ENCODE results near the gene HNRNPL. TPM values are rescaled to one million over a fixed set of nuclear protein-coding genes. Genes with fewer than 3 reads are reported as not detected.
"Not testable (repeated sequence)": the region's sequence is repeated elsewhere in the genome, so short reads cannot be mapped to it uniquely, and the experiment has no call there.

Gene HNRNPL
- polyA plus RNA-seq, 1 experiment, result 342 TPM

DNA sequence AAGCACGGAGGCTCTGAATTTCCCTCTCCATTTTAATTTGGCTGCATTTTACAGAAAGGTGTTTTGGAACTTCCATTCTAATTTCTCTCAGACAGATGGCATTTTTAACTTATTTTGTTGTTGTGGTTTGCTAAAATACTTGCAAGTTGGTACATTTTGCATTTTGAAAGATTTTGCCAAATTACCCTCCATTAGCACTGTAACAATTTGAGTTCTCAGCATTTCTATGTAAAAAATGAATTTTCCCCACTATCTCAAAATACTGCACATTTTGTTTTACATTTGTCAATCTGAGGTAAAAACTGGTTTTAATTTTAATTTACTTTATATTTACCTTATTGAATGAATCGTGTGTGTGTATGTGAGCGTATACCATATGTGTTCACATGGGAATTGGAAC is 7.0 kb upstream of the HNRNPL start:
- ChIA-PET POLR2A (no interaction called here), CTCF (interaction anchor here (0.7 to 2.6 kb wide), 2 partner anchors 13 to 26 kb away, joined by 4 to 13 read pairs; no protein-coding TSS in a partner anchor)
- Histone ChIP-seq H3K4me3 (ENCODE audit: low read depth, low read length) (no peak overlapping the region), H3K36me3 (ENCODE audit: control insufficient read depth, insufficient read depth, low read length) (no peaks in the 10 kb centered on the region), H3K27me3 (ENCODE audit: control insufficient read depth, insufficient read depth, low read length) (no peaks in the 10 kb centered on the region)
- no peak for DNase-seq (ENCODE audit: low read depth)
- TF ChIP-seq, protein P1, sequence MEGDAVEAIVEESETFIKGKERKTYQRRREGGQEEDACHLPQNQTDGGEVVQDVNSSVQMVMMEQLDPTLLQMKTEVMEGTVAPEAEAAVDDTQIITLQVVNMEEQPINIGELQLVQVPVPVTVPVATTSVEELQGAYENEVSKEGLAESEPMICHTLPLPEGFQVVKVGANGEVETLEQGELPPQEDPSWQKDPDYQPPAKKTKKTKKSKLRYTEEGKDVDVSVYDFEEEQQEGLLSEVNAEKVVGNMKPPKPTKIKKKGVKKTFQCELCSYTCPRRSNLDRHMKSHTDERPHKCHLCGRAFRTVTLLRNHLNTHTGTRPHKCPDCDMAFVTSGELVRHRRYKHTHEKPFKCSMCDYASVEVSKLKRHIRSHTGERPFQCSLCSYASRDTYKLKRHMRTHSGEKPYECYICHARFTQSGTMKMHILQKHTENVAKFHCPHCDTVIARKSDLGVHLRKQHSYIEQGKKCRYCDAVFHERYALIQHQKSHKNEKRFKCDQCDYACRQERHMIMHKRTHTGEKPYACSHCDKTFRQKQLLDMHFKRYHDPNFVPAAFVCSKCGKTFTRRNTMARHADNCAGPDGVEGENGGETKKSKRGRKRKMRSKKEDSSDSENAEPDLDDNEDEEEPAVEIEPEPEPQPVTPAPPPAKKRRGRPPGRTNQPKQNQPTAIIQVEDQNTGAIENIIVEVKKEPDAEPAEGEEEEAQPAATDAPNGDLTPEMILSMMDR (IDR thresholded peaks at IDR 0.05; ENCODE audit: insufficient read depth, low read depth, low read length), result no peak

DNA sequence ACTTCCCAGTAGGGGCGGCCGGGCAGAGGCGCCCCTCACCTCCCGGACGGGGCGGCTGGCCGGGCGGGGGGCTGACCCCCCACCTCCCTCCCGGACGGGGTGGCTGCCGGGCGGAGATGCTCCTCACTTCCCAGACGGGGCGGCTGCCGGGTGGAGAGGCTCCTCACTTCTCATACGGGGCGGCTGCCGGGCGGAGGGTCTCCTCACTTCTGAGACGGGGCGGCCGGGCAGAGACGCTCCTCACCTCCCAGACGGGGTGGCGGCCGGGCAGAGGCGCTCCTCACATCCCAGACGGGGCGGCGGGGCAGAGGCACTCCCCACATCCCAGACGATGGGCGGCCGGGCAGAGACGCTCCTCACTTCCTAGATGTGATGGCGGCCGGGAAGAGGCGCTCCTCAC is 6.0 kb upstream of the HNRNPL start:
- H3K36me3 ChIP-seq (ENCODE audit: control insufficient read depth, insufficient read depth, low read length); CTCF ChIA-PET; POLR2A ChIA-PET; DNase-seq (ENCODE audit: low read depth); H3K27me3 ChIP-seq (ENCODE audit: control insufficient read depth, insufficient read depth, low read length); H3K4me3 ChIP-seq (ENCODE audit: low read depth, low read length): not testable (repeated sequence)

DNA sequence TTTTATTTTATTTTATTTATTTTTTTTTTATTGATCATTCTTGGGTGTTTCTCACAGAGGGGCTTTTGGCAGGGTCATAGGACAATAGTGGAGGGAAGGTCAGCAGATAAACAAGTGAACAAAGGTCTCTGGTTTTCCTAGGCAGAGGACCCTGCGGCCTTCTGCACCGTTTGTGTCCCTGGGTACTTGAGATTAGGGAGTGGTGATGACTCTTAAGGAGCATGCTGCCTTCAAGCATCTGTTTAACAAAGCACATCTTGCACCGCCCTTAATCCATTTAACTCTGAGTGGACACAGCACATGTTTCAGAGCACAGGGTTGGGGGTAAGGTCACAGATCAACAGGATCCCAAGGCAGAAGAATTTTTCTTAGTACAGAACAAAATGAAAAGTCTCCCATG is 5.2 kb upstream of the HNRNPL start:
- H3K27me3 ChIP-seq (ENCODE audit: control insufficient read depth, insufficient read depth, low read length); H3K36me3 ChIP-seq (ENCODE audit: control insufficient read depth, insufficient read depth, low read length); CTCF ChIA-PET; POLR2A ChIA-PET; H3K4me3 ChIP-seq (ENCODE audit: low read depth, low read length); DNase-seq (ENCODE audit: low read depth): not testable (repeated sequence)

DNA sequence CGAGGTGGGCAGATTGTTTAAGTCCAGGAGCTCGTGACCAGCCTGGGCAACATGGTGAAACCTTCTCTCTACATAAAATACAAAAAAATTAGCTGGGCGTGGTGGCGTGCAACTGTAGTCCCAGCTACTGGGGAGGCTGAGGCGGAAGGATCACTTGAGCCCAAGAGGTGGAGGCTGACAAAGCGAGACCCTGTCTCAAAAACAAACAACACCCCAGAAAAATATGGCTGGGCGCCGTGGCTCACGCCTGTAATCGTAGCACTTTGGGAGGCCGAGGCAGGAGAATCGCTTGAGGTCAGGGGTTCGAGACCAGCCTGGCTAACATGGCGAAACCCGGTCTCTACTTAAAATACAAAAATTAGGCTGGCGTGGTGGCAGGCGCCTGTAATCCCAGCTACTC is 3.4 kb upstream of the HNRNPL start:
- TF ChIP-seq, protein P1 (IDR thresholded peaks at IDR 0.05; ENCODE audit: insufficient read depth, low read depth, low read length), result no peak
- ChIA-PET POLR2A (no interaction called here), CTCF (interaction anchor here (0.8 to 3.2 kb wide), 8 partner anchors 8 to 216 kb away, joined by 3 to 16 read pairs (median 5); partner anchors contain the start of genes MRPS12 and SARS2)
- DNase-seq (ENCODE audit: low read depth), result no peak
- Histone ChIP-seq H3K27me3 (ENCODE audit: control insufficient read depth, insufficient read depth, low read length) (no peaks in the 10 kb centered on the region), H3K36me3 (ENCODE audit: control insufficient read depth, insufficient read depth, low read length) (no peaks in the 10 kb centered on the region), H3K4me3 (ENCODE audit: low read depth, low read length) (peak overlapping the region; percentile 90)

DNA sequence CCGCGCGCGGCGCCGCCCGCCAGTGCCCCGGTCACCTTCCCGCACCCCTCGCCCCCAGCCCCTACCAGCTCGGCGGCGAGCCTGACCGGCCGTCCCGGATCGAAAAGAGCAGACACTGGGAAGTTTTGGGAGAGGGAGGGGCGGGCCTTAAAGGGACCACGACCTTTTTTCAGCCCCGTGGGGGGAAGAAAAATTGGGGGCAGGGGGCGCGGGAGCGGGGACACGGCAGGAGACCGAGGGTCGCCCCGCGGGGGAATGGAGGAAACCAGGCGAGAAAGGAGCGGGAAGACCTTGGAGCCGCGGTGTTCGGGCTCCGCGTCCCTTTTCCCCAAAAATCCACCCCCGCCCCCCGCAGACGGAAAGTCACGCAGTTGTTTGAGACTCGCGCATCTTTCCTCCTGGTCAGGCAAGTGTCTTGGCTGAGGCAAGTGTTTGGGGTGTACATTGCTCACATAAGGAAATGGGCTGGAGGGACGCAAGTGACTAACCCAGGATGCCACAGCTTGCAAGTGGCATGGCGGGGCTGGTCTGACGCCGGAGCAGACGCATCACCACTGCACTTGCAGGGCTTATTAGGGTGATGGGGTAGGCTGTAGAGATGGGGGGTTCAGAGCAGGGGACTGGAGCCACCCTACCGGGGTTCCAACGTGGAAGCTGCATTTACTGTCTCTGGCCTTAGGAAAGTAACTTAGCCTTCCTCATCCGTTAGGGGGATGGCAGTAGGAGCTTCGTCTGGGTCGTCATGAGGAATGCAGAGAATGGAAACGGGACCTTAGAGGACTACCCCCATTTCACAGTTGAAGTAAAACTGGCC is 2.7 kb upstream of the HNRNPL start:
- Histone ChIP-seq H3K4me3 (ENCODE audit: low read depth, low read length) (peak overlapping the region; percentile 90), H3K27me3 (ENCODE audit: control insufficient read depth, insufficient read depth, low read length) (no peaks in the 10 kb centered on the region), H3K36me3 (ENCODE audit: control insufficient read depth, insufficient read depth, low read length) (peaks cover 3% of the 10 kb centered on the region)
- TF ChIP-seq, protein P1 (IDR thresholded peaks at IDR 0.05; ENCODE audit: insufficient read depth, low read depth, low read length), result no peak
- CTCF ChIA-PET, result interaction anchor here (0.8 to 3.2 kb wide), 9 partner anchors 9 to 218 kb away, joined by 3 to 16 read pairs (median 5); partner anchors contain the start of genes MRPS12 and SARS2
- POLR2A ChIA-PET, result interaction anchor here (0.5 to 0.6 kb wide), 2 partner anchors 193 to 314 kb away, joined by 5 to 9 read pairs; no protein-coding TSS in a partner anchor
- no peak for DNase-seq (ENCODE audit: low read depth)

DNA sequence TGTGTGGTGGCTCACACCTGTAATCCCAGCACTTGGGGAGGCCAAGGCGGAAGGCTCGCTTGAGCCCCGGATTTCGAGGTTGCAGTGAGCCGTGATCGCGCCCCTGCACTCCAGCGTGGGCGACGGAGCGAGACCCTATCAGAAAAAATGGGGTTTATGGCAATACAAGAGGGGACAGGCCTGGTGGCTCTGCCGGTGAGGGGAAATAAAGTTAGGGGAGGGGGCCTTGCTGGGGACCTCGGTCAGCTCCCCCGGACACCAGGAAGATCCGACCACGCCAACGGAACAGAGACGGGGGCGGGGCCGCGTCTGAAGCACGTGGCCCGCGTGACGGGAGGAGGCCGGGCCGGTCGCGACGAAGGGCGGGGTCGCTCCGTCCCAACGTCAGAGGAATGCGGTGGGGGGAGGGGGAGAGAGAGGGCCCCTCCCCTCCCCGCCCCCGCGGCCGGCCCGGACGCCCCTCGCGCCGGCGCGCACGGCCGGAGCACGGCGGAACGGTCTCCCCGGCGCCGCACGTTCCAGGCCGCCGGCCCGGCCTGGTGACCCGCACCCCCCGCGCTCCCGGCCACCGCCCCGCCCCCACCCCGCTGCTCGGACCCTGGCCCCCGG is 1.9 kb upstream of the HNRNPL start:
- Histone ChIP-seq H3K27me3 (ENCODE audit: control insufficient read depth, insufficient read depth, low read length) (no peaks in the 10 kb centered on the region), H3K4me3 (ENCODE audit: low read depth, low read length) (peak overlapping the region; percentile 90), H3K36me3 (ENCODE audit: control insufficient read depth, insufficient read depth, low read length) (peaks cover 5% of the 10 kb centered on the region)
- no peak for DNase-seq (ENCODE audit: low read depth)
- TF ChIP-seq, protein P1 (IDR thresholded peaks at IDR 0.05; ENCODE audit: insufficient read depth, low read depth, low read length), result no peak
- CTCF ChIA-PET, result interaction anchor here (1.0 to 3.2 kb wide), 5 partner anchors 10 to 218 kb away, joined by 3 to 16 read pairs (median 5); no protein-coding TSS in a partner anchor
- POLR2A ChIA-PET, result interaction anchor here (0.5 to 1.0 kb wide), 4 partner anchors 20 to 313 kb away, joined by 3 to 9 read pairs (median 6); partner anchors contain the start of gene ECH1
